GM12878 (cell line): Measurements from ENCODE around the gene BPI.

Experiments
- KAT2A ChIP-seq: conservative IDR thresholded peaks from 2 replicates; pipeline ENCODE4 v1.6.1; 2011; ENCODE audit warnings: low read depth, low read length; ENCODE audit not compliant: control insufficient read depth
- POLR2A ChIP-seq: IDR thresholded peaks from 2 replicates; pipeline ENCODE4 v1.6.1; 2011; ENCODE audit warnings: low read depth, mild to moderate bottlenecking, low read length
- POLR2AphosphoS5 ChIP-seq: IDR thresholded peaks from 2 replicates; pipeline ENCODE4 v1.6.1; 2011; ENCODE audit warnings: mild to moderate bottlenecking, low read length, inconsistent platforms
- TF ChIP-seq, protein P1 (sequence below), 3 experiments: IDR thresholded peaks in 2 of 3; conservative IDR thresholded peaks in 1 of 3; 2 replicates each; pipeline ENCODE4 v1.5.1; 2011; ENCODE audit warnings: low read depth in 3 of 3, low read length in 3 of 3, mild to moderate bottlenecking in 3 of 3, control low read depth in 2 of 3, moderate library complexity in 2 of 3, inconsistent platforms in 1 of 3, mixed read lengths in 1 of 3; ENCODE audit not compliant: control insufficient read depth in 2 of 3, insufficient read depth in 1 of 3; ENCODE audit errors: extremely low read depth in 1 of 3

DNA sequence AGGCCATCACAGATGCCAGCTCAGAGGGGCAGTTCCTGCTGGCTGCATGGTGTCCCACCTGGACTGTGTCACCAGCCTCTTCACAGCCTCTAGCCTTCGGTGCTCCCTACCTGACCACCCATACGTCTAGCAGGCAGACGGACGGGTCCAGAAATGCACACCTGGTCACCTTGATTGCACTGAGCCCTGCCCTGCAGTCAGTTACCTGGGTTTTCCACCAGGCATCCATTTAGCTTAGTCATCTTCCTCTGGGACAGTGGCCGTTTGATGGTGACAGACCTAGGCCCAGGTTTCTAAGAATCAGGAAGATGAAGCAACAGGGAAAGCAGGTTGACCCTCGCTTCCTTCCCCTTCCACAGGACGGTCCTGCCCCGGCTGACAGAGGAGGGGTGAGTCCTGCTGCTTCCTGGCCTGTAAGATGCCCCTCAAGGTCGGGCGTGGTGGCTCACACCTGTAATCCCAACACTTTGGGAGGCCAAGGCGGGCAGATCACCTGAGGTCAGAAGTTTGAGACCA is 9.8 kb upstream of the BPI start:
- TF ChIP-seq, protein P1, sequence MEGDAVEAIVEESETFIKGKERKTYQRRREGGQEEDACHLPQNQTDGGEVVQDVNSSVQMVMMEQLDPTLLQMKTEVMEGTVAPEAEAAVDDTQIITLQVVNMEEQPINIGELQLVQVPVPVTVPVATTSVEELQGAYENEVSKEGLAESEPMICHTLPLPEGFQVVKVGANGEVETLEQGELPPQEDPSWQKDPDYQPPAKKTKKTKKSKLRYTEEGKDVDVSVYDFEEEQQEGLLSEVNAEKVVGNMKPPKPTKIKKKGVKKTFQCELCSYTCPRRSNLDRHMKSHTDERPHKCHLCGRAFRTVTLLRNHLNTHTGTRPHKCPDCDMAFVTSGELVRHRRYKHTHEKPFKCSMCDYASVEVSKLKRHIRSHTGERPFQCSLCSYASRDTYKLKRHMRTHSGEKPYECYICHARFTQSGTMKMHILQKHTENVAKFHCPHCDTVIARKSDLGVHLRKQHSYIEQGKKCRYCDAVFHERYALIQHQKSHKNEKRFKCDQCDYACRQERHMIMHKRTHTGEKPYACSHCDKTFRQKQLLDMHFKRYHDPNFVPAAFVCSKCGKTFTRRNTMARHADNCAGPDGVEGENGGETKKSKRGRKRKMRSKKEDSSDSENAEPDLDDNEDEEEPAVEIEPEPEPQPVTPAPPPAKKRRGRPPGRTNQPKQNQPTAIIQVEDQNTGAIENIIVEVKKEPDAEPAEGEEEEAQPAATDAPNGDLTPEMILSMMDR (IDR thresholded peaks at IDR 0.05 in 2 of 3, conservative IDR thresholded peaks at IDR 0.05 in 1 of 3; ENCODE audit: control insufficient read depth in 2 of 3, extremely low read depth in 1 of 3, insufficient read depth in 1 of 3, low read depth in 3 of 3, low read length in 3 of 3): no peak
- TF ChIP-seq POLR2A (no peak), KAT2A (no peak), POLR2AphosphoS5 (no peak)
